H1 (cell line): ENCODE measurements around the gene GATAD2B. TPM values are rescaled to one million over a fixed set of nuclear protein-coding genes. Genes with fewer than 3 reads are reported as not detected.

Experiments
- CTCF ChIA-PET: fragments of 300-600 bp; sonication (Branson Sonifier 250); formaldehyde crosslinking; loops from one replicate; lab custom pipeline; 2021; ENCODE audit not compliant: partially characterized antibody; lab: Charles Lee
- POLR2A ChIA-PET: fragments of 300-600 bp; sonication (Branson Sonifier 250); formaldehyde crosslinking; loops from one replicate; lab custom pipeline; 2021; ENCODE audit warnings: inconsistent platforms; ENCODE audit not compliant: partially characterized antibody; lab: Charles Lee
- DNase-seq, 2 experiments: peaks; one replicate each; pipeline versions ENCODE4 v3.0.0 to v3.0.0-alpha.2; 2010 to 2022; ENCODE audit warnings: low spot score in 2 of 2, low read depth in 1 of 2, mixed read lengths in 1 of 2
- FAIRE-seq: peaks from 2 replicates; lab custom pipeline; 2011; peaks lifted over from hg19 to GRCh38; lab: Jason Lieb, UNC
- H2AFZ ChIP-seq: 2 replicates; pipeline ENCODE4 v1.8.1; 2012; ENCODE audit warnings: low read length, inconsistent platforms
- H2AK5ac ChIP-seq: 2 replicates; pipeline ENCODE4 v1.6.1; 2013; ENCODE audit warnings: low read depth, low read length
- H2BK120ac ChIP-seq: replicated peaks from 2 replicates; pipeline ENCODE3; 2013; ENCODE audit warnings: low read depth, low read length, inconsistent platforms
- H2BK12ac ChIP-seq: 2 replicates; pipeline ENCODE4 v1.6.1; 2013; ENCODE audit warnings: low read depth, low read length
- H2BK15ac ChIP-seq: 2 replicates; pipeline ENCODE4 v1.6.1; 2013; ENCODE audit warnings: low read length
- H2BK20ac ChIP-seq: 2 replicates; pipeline ENCODE4 v1.6.1; 2013; ENCODE audit warnings: low read length
- H2BK5ac ChIP-seq: 2 replicates; pipeline ENCODE4 v1.6.1; 2013; ENCODE audit warnings: low read depth, low read length
- H3K14ac ChIP-seq: 2 replicates; pipeline ENCODE4 v1.6.1; 2013; ENCODE audit warnings: inconsistent platforms; ENCODE audit not compliant: insufficient read length
- H3K18ac ChIP-seq: 2 replicates; pipeline ENCODE4 v1.6.1; 2013; ENCODE audit warnings: low read length; ENCODE audit errors: extremely low read depth
- H3K23ac ChIP-seq: 2 replicates; pipeline ENCODE4 v1.6.1; 2013; ENCODE audit warnings: inconsistent platforms; ENCODE audit not compliant: insufficient read length
- H3K23me2 ChIP-seq: 2 replicates; pipeline ENCODE4 v1.6.1; 2013; ENCODE audit warnings: low read depth, low read length
- H3K27ac ChIP-seq: 2 replicates; pipeline ENCODE4 v1.6.1; 2011; ENCODE audit warnings: low read depth, low read length, inconsistent platforms
- H3K27me3 ChIP-seq, 4 experiments: replicated peaks in 1 of 4; 1 replicate in 1 of 4; 2 replicates in 3 of 4; pipeline versions ENCODE4 v1.6.1 to v1.8.1; 2011 to 2013; ENCODE audit warnings: low read length in 3 of 4, mild to moderate bottlenecking in 3 of 4, inconsistent platforms in 2 of 4, mixed read lengths in 2 of 4, moderate library complexity in 1 of 4; ENCODE audit not compliant: control insufficient read depth in 3 of 4, insufficient read depth in 3 of 4; ENCODE audit errors: extremely low read depth in 1 of 4
- H3K36me3 ChIP-seq, 4 experiments: 2 replicates each; pipeline versions ENCODE4 v1.6.1 to v1.8.1; 2011 to 2013; ENCODE audit warnings: mild to moderate bottlenecking in 4 of 4, low read length in 3 of 4, moderate library complexity in 2 of 4, control low read depth in 1 of 4, inconsistent platforms in 1 of 4; ENCODE audit not compliant: insufficient read depth in 4 of 4, control insufficient read depth in 2 of 4
- H3K4ac ChIP-seq: replicated peaks from 2 replicates; pipeline ENCODE3; 2013; ENCODE audit warnings: low read length, low read depth, mixed read lengths, inconsistent platforms; ENCODE audit not compliant: insufficient read length
- H3K4me1 ChIP-seq, 4 experiments: replicated peaks in 1 of 4; 1 replicate in 1 of 4; 2 replicates in 3 of 4; pipeline versions ENCODE4 v1.6.1 to v1.8.1; 2011 to 2013; ENCODE audit warnings: low read length in 3 of 4, inconsistent platforms in 2 of 4, mixed read lengths in 1 of 4; ENCODE audit not compliant: insufficient read depth in 4 of 4, control insufficient read depth in 3 of 4
- H3K4me2 ChIP-seq, 2 experiments: 2 replicates each; pipeline versions ENCODE4 v1.6.1 to v1.8.1; 2011 to 2013; ENCODE audit warnings: low read depth in 2 of 2, low read length in 2 of 2, control low read depth in 1 of 2, inconsistent platforms in 1 of 2, mild to moderate bottlenecking in 1 of 2; ENCODE audit not compliant: insufficient read depth in 1 of 2
- H3K4me3 ChIP-seq, 4 experiments: fragments of 200-600, 300-600 bp in 1 of 4; sonication (generic), shearing (Covaris generic), sonication (Bioruptor Twin) in 1 of 4; 2 replicates each; pipeline versions ENCODE4 v1.5.1 to v1.8.1; 2011 to 2016; ENCODE audit warnings: low read length in 4 of 4, low read depth in 3 of 4, control low read depth in 2 of 4, inconsistent platforms in 2 of 4, mild to moderate bottlenecking in 2 of 4, mixed read lengths in 1 of 4, moderate library complexity in 1 of 4; ENCODE audit not compliant: insufficient read depth in 2 of 4; ENCODE audit errors: extremely low read depth in 1 of 4
- H3K56ac ChIP-seq: replicated peaks from 2 replicates; pipeline ENCODE3; 2013; ENCODE audit warnings: low read depth, mild to moderate bottlenecking, mixed read lengths, low read length, inconsistent platforms; ENCODE audit not compliant: insufficient read length
- H3K79me1 ChIP-seq: 2 replicates; pipeline ENCODE4 v1.6.1; 2013; ENCODE audit warnings: low read depth, low read length, control low read depth
- H3K79me2 ChIP-seq, 2 experiments: 2 replicates each; pipeline versions ENCODE4 v1.6.1 to v1.8.1; 2012 to 2013; ENCODE audit warnings: low read length in 2 of 2, mild to moderate bottlenecking in 2 of 2, inconsistent platforms in 1 of 2; ENCODE audit not compliant: insufficient read depth in 2 of 2, control insufficient read depth in 1 of 2
- H3K9ac ChIP-seq, 4 experiments: replicated peaks in 1 of 4; 1 replicate in 1 of 4; 2 replicates in 3 of 4; pipeline versions ENCODE4 v1.6.1 to v1.8.1; 2011 to 2013; ENCODE audit warnings: low read depth in 3 of 4, low read length in 3 of 4, control low read depth in 2 of 4, mild to moderate bottlenecking in 2 of 4, moderate library complexity in 2 of 4, inconsistent platforms in 1 of 4; ENCODE audit errors: extremely low read depth in 1 of 4
- H3K9me3 ChIP-seq, 2 experiments: 2 replicates each; pipeline versions ENCODE4 v1.6.1 to v1.8.1; 2012 to 2013; ENCODE audit warnings: mild to moderate bottlenecking in 2 of 2, moderate library complexity in 2 of 2, control low read depth in 1 of 2, inconsistent platforms in 1 of 2, low read depth in 1 of 2, low read length in 1 of 2, mixed read lengths in 1 of 2; ENCODE audit not compliant: insufficient read depth in 2 of 2
- H4K20me1 ChIP-seq, 2 experiments: replicated peaks in 1 of 2; 2 replicates each; pipeline versions ENCODE3 to v1.8.1; 2011 to 2013; ENCODE audit warnings: inconsistent platforms in 2 of 2, low read length in 2 of 2, mild to moderate bottlenecking in 1 of 2; ENCODE audit not compliant: insufficient read depth in 2 of 2, control insufficient read depth in 1 of 2
- H4K5ac ChIP-seq: 2 replicates; pipeline ENCODE4 v1.6.1; 2013; ENCODE audit warnings: low read length, low read depth, mixed read lengths, inconsistent platforms; ENCODE audit not compliant: insufficient read length
- H4K8ac ChIP-seq: 2 replicates; pipeline ENCODE4 v1.8.0; 2013; ENCODE audit warnings: mild to moderate bottlenecking, moderate library complexity, low read length, inconsistent platforms; ENCODE audit not compliant: insufficient read depth; ENCODE audit errors: extremely low read depth
- H4K91ac ChIP-seq: replicated peaks from 2 replicates; pipeline ENCODE3; 2013; ENCODE audit warnings: low read length, mixed read lengths, inconsistent platforms; ENCODE audit not compliant: insufficient read length
- CBX8 ChIP-seq: fragments of 300-800, 300-1000 bp; sonication (generic); IDR thresholded peaks from 2 replicates; pipeline ENCODE4 v1.7.1; 2016; ENCODE audit warnings: low read depth, low read length, borderline replicate concordance
- CHD2 ChIP-seq: IDR thresholded peaks from 2 replicates; pipeline ENCODE4 v1.6.1; 2012; ENCODE audit warnings: low read length, improper control_type of control experiment
- CREB1 ChIP-seq: IDR thresholded peaks from 2 replicates; pipeline ENCODE4 v1.6.1; 2012; ENCODE audit warnings: inconsistent platforms
- EGR1 ChIP-seq: IDR thresholded peaks from 2 replicates; pipeline ENCODE4 v1.6.1; 2011; ENCODE audit warnings: low read depth, low read length, borderline replicate concordance
- GTF2F1 ChIP-seq: IDR thresholded peaks from 2 replicates; pipeline ENCODE4 v1.6.1; 2012; ENCODE audit warnings: low read depth, low read length, improper control_type of control experiment, borderline replicate concordance
- HDAC2 ChIP-seq, 2 experiments: fragments of 300-600 bp in 1 of 2; sonication (generic) in 1 of 2; IDR thresholded peaks; 2 replicates each; pipeline ENCODE4 v1.6.1; 2011 to 2012; ENCODE audit warnings: low read depth in 2 of 2, low read length in 2 of 2, mild to moderate bottlenecking in 2 of 2, moderate library complexity in 2 of 2, borderline replicate concordance in 1 of 2, inconsistent platforms in 1 of 2
- HDAC6 ChIP-seq: IDR thresholded peaks from one replicate; pipeline ENCODE4 v1.7.1; 2012; ENCODE audit warnings: low read depth, mild to moderate bottlenecking, inconsistent platforms, low read length, moderate library complexity
- JUND ChIP-seq: IDR thresholded peaks from 2 replicates; pipeline ENCODE4 v1.6.1; 2011; ENCODE audit warnings: mild to moderate bottlenecking, improper control_type of control experiment, low read length
- KDM5A ChIP-seq: fragments of 200-600 bp; IDR thresholded peaks from 2 replicates; pipeline ENCODE4 v1.7.1; 2012; ENCODE audit warnings: mild to moderate bottlenecking, low read length, inconsistent platforms, mixed read lengths
- NRF1 ChIP-seq: IDR thresholded peaks from 2 replicates; pipeline ENCODE4 v1.6.1; 2011; ENCODE audit warnings: mild to moderate bottlenecking, low read depth, low read length, improper control_type of control experiment
- POU5F1 ChIP-seq: IDR thresholded peaks from 2 replicates; pipeline ENCODE4 v1.6.1; 2011; ENCODE audit warnings: low read depth, mild to moderate bottlenecking, low read length, moderate library complexity
- SIRT6 ChIP-seq: IDR thresholded peaks from one replicate; pipeline ENCODE4 v1.7.1; 2012; ENCODE audit warnings: low read length, inconsistent platforms
- SUZ12 ChIP-seq: fragments of 200-600 bp; sonication (generic); IDR thresholded peaks from 2 replicates; pipeline ENCODE4 v1.6.1; 2012; ENCODE audit warnings: mild to moderate bottlenecking, inconsistent platforms, low read length, moderate library complexity, mixed read lengths
- TAF7 ChIP-seq: optimal IDR thresholded peaks from 2 replicates; pipeline ENCODE3; 2011; ENCODE audit warnings: low read depth, mild to moderate bottlenecking, inconsistent platforms, low read length, moderate library complexity, borderline replicate concordance
- ZNF274 ChIP-seq: IDR thresholded peaks from 2 replicates; pipeline ENCODE4 v1.7.0; 2012; ENCODE audit warnings: low read length, borderline replicate concordance; ENCODE audit errors: extremely low read depth
- WGBS, 2 experiments: shearing (Covaris generic) in 1 of 2; methylation state at CpG; one replicate each; pipeline versions ENCODE4 v1.1.6 to v1.1.7; 2013 to 2015; ENCODE audit warnings: low lambda C conversion rate in 2 of 2, mixed read lengths in 2 of 2, inconsistent platforms in 1 of 2, low coverage in 1 of 2, missing lambda C conversion rate in 1 of 2; ENCODE audit not compliant: insufficient replicate concordance in 2 of 2, insufficient coverage in 1 of 2, insufficient read length in 1 of 2; ENCODE audit errors: extremely low coverage in 1 of 2, missing lambda C conversion rate in 1 of 2; 5-methylcytosine and 5-hydroxymethylcytosine counted together
- polyA plus RNA-seq, 7 experiments: library from polyadenylated mRNA; depleted of rRNA in 3 of 7; stranded (reverse) in 5 of 7; unstranded in 2 of 7; fragments of >200 nt in 5 of 7; fragments of 200-250 nt in 2 of 7; gene quantifications; 1 replicate in 5 of 7; 2 replicates in 1 of 7; 4 replicates in 1 of 7; pipeline versions ENCODE4 v1.2.1 to v1.2.3, GENCODE V29; 2011 to 2013; ENCODE audit warnings: missing spikeins in 2 of 7, mixed read lengths in 2 of 7
- total RNA-seq: library from RNA; stranded (reverse); fragmentation: NEBNext Ultra II Directional; extraction: Animal tissue kit (Norgen Biotek cat#: 25700); gene quantifications from 2 replicates; pipeline ENCODE4 v1.2.1, GENCODE V29; 2021

Gene GATAD2B
- total and polyA plus RNA-seq, 2 of the 8 experiments (the other 6 are each of a cell fraction or from before 2014, with no cell fraction given) = 8.4 to 39.1 TPM

GRCh38 chr1:153771261-153771660, 151.5 kb downstream of the GATAD2B start:
- H2AK5ac ChIP-seq = no peak overlapping the region
- no peak overlapping the region for H4K8ac ChIP-seq
- no peak overlapping the region for H3K4me3 ChIP-seq
- ChIA-PET POLR2A (interaction anchor here (0.6 to 2.6 kb wide), 6 partner anchors 12 to 137 kb away, joined by 3 to 12 read pairs (median 4); partner anchors contain the start of genes CHTOP and NPR1), CTCF (interaction anchor here (0.6 to 12.1 kb wide), 20 partner anchors 8 to 215 kb away, joined by 3 to 172 read pairs (median 4); partner anchors contain the start of genes ILF2, JTB, NPR1 and RAB13)
- H3K36me3 ChIP-seq = peaks cover 13 to 55% (median 30%) of the 10 kb centered on the region in 4 experiments; a peak in 6 of 8 replicates
- no peak overlapping the region for H2BK20ac ChIP-seq
- H4K20me1 ChIP-seq = no peaks in the 10 kb centered on the region
- H3K4me2 ChIP-seq = no peak overlapping the region
- peaks cover 11% of the 10 kb centered on the region for H3K23me2 ChIP-seq
- no peak for TF ChIP-seq TAF7
- no peak for TF ChIP-seq HDAC2 (IDR thresholded peaks at IDR 0.05; ENCODE audit: borderline replicate concordance in 1 of 2, low read depth in 2 of 2, low read length in 2 of 2)
- TF ChIP-seq HDAC6 = no peak
- TF ChIP-seq POU5F1 = no peak
- TF ChIP-seq CBX8 = no peak
- TF ChIP-seq SIRT6 = no peak
- no peak for TF ChIP-seq SUZ12
- no peak for TF ChIP-seq KDM5A
- no peak for TF ChIP-seq EGR1
- TF ChIP-seq JUND = no peak
- no peak for TF ChIP-seq NRF1
- TF ChIP-seq CHD2 = no peak
- TF ChIP-seq CREB1 = no peak
- no peak for TF ChIP-seq GTF2F1
- no peak for TF ChIP-seq ZNF274
- H3K18ac ChIP-seq = no peak overlapping the region
- no peaks in the 10 kb centered on the region; a peak in 1 of 7 replicates for H3K27me3 ChIP-seq
- H3K4ac ChIP-seq = no peak overlapping the region
- no peak overlapping the region for H4K91ac ChIP-seq
- peaks cover 0 to 11% (median 4%) of the 10 kb centered on the region in 4 experiments; a peak in 5 of 7 replicates for H3K4me1 ChIP-seq
- H2BK12ac ChIP-seq = no peak overlapping the region
- no peaks in the 10 kb centered on the region for H3K9me3 ChIP-seq
- 0 out of 2 replicates have a peak, but pooled peaks cover 2% of the 10 kb centered on the region for H3K79me1 ChIP-seq
- no peak overlapping the region for H3K27ac ChIP-seq
- no peak overlapping the region for H3K23ac ChIP-seq
- no peak overlapping the region for H4K5ac ChIP-seq
- no peaks in the 10 kb centered on the region for H3K79me2 ChIP-seq
- DNase-seq (no peak), FAIRE-seq (no peak)
- WGBS, 2 experiments = 100% methylated on average over 2 of the region's 2 CpGs; no CpG with 5 or more reads in 1 of the 2 experiments
- H2AFZ ChIP-seq = no peak overlapping the region
- no peak overlapping the region for H2BK15ac ChIP-seq
- H2BK120ac ChIP-seq = no peak overlapping the region
- H3K9ac ChIP-seq = no peak overlapping the region
- H2BK5ac ChIP-seq = 0 out of 2 replicates have a peak overlapping the region, but pooled peaks have one; percentile 31
- no peak overlapping the region for H3K14ac ChIP-seq
- H3K56ac ChIP-seq = no peak overlapping the region
